NCI-H1417 treated with DMSO at 0.1 percent for 48 hours (cell line): ENCODE results near the gene SLC35F1.
A peak's percentile ranks its signal among the peaks of the same experiment; 100 is the strongest.
"Not testable (repeated sequence)": the region's sequence is repeated elsewhere in the genome, so short reads cannot be mapped to it uniquely, and the experiment has no call there.

Source experiments
- DNase-seq: peaks from one replicate; lab custom pipeline; 2025; lab: John Stamatoyannopoulos, UW

SLC35F1 gene

GRCh38 chr6:117927866-117928265 is 20.8 kb downstream of the SLC35F1 start:
- DNase-seq = no peak

GRCh38 chr6:117928833-117929232 is 21.8 kb downstream of the SLC35F1 start:
- DNase-seq = no peak

GRCh38 chr6:117929501-117929900 is 22.4 kb downstream of the SLC35F1 start:
- DNase-seq = no peak

GRCh38 chr6:117930645-117931044 is 23.6 kb downstream of the SLC35F1 start:
- no peak for DNase-seq

- DNase-seq = no peak
Observed at GRCh38 chr6:117932001-117932400, 24.9 kb downstream of the SLC35F1 start.

- no peak for DNase-seq
Observed at GRCh38 chr6:117932676-117933075, 25.6 kb downstream of the SLC35F1 start.

- DNase-seq = no peak
Observed at GRCh38 chr6:117933471-117933870, 26.4 kb downstream of the SLC35F1 start.

- DNase-seq = no peak
Observed at GRCh38 chr6:117938311-117938995, 31.4 kb downstream of the SLC35F1 start.

- no peak for DNase-seq
Observed at GRCh38 chr6:117947234-117947633, 40.2 kb downstream of the SLC35F1 start.

- DNase-seq = no peak
Observed at GRCh38 chr6:117951783-117952182, 44.7 kb downstream of the SLC35F1 start.

GRCh38 chr6:117955684-117956256 is 48.7 kb downstream of the SLC35F1 start:
- DNase-seq = no peak

- no peak for DNase-seq
Observed at GRCh38 chr6:117956386-117956785, 49.3 kb downstream of the SLC35F1 start.

GRCh38 chr6:117958536-117958935 is 51.5 kb downstream of the SLC35F1 start:
- no peak for DNase-seq

GRCh38 chr6:117960877-117961276 is 53.8 kb downstream of the SLC35F1 start:
- no peak for DNase-seq

- no peak for DNase-seq
Observed at GRCh38 chr6:117961301-117961700, 54.2 kb downstream of the SLC35F1 start.

GRCh38 chr6:117965763-117966162 is 58.7 kb downstream of the SLC35F1 start:
- not testable (repeated sequence) for DNase-seq

GRCh38 chr6:117971637-117972036 is 64.6 kb downstream of the SLC35F1 start:
- no peak for DNase-seq

GRCh38 chr6:117974914-117975627 is 68.0 kb downstream of the SLC35F1 start:
- DNase-seq = no peak

GRCh38 chr6:117976030-117976651 is 69.1 kb downstream of the SLC35F1 start:
- DNase-seq = peak; percentile 2

GRCh38 chr6:117985916-117986315 is 78.9 kb downstream of the SLC35F1 start:
- DNase-seq = no peak

GRCh38 chr6:117986396-117986795 is 79.3 kb downstream of the SLC35F1 start:
- no peak for DNase-seq

- no peak for DNase-seq
Observed at GRCh38 chr6:117989086-117989485, 82.0 kb downstream of the SLC35F1 start.

GRCh38 chr6:117990151-117990550 is 83.1 kb downstream of the SLC35F1 start:
- no peak for DNase-seq
